Colonic mucosa (tissue), 4 donors: ENCODE data around the gene TOR3A. TPM values are rescaled to one million over a fixed set of nuclear protein-coding genes. Genes with fewer than 3 reads are reported as not detected.

Experiments
- DNase-seq: peaks from one replicate; pipeline ENCODE4 v3.0.0-alpha.2; 2020
- H3K27ac ChIP-seq: fragments of 200-600 bp; one replicate; pipeline ENCODE4 v1.8.0; 2021
- H3K27me3 ChIP-seq: fragments of 200-600 bp; one replicate; pipeline ENCODE4 v1.8.0; 2021
- H3K36me3 ChIP-seq: fragments of 200-600 bp; one replicate; pipeline ENCODE4 v1.8.0; 2021
- H3K4me1 ChIP-seq: fragments of 200-600 bp; one replicate; pipeline ENCODE4 v1.8.0; 2021; ENCODE audit warnings: mild to moderate bottlenecking
- H3K4me3 ChIP-seq: fragments of 200-600 bp; one replicate; pipeline ENCODE4 v1.8.0; 2021
- H3K9ac ChIP-seq, 2 donors: one replicate each; pipeline ENCODE4 v1.7.0; 2013; ENCODE audit warnings: control low read depth in 2 of 2, low read depth in 2 of 2, low read length in 2 of 2
- H3K9me3 ChIP-seq: fragments of 200-600 bp; one replicate; pipeline ENCODE4 v1.8.0; 2021
- intact Hi-C: fragments of 100-400 bp; cut with DNase I; formaldehyde crosslinking; loops from one replicate; pipeline ENCODE4 v1.14.1; 2022
- total RNA-seq, 2 donors: library from RNA; stranded (reverse); fragmentation: NEBNext Ultra II Directional in 1 of 2; extraction: Animal tissue kit (Norgen Biotek cat#: 25700) in 1 of 2; gene quantifications; one replicate each; pipeline ENCODE4 v1.2.1, GENCODE V29; 2021
- TF ChIP-seq, protein P1 (sequence below): fragments of 200-600 bp; IDR thresholded peaks from one replicate; pipeline ENCODE4 v1.8.0; 2022; ENCODE audit warnings: antibody characterized with exemption, mild to moderate bottlenecking
- donor health status: healthy.
- donor health status: DM: no; HTN: no; CAD: no.
- donor health status: DM: no; HTN: no; CAD: no.

TOR3A gene
- total RNA-seq, 2 donors from 2014 or later: 21.6 to 41.1 TPM

- Histone ChIP-seq H3K36me3 (no peaks in the 10 kb centered on the region), H3K27me3 (no peaks in the 10 kb centered on the region), H3K4me1 (no peaks in the 10 kb centered on the region), H3K9me3 (no peaks in the 10 kb centered on the region), H3K4me3 (no peak overlapping the region), H3K27ac (no peak overlapping the region), H3K9ac (no peak overlapping the region)
- intact Hi-C loops: no loop called here
- DNase-seq: no peak
- TF ChIP-seq, protein P1, sequence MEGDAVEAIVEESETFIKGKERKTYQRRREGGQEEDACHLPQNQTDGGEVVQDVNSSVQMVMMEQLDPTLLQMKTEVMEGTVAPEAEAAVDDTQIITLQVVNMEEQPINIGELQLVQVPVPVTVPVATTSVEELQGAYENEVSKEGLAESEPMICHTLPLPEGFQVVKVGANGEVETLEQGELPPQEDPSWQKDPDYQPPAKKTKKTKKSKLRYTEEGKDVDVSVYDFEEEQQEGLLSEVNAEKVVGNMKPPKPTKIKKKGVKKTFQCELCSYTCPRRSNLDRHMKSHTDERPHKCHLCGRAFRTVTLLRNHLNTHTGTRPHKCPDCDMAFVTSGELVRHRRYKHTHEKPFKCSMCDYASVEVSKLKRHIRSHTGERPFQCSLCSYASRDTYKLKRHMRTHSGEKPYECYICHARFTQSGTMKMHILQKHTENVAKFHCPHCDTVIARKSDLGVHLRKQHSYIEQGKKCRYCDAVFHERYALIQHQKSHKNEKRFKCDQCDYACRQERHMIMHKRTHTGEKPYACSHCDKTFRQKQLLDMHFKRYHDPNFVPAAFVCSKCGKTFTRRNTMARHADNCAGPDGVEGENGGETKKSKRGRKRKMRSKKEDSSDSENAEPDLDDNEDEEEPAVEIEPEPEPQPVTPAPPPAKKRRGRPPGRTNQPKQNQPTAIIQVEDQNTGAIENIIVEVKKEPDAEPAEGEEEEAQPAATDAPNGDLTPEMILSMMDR: no peak
Measured at GRCh38 chr1:179047636-179047997, 34.3 kb upstream of the TOR3A start.

DNA sequence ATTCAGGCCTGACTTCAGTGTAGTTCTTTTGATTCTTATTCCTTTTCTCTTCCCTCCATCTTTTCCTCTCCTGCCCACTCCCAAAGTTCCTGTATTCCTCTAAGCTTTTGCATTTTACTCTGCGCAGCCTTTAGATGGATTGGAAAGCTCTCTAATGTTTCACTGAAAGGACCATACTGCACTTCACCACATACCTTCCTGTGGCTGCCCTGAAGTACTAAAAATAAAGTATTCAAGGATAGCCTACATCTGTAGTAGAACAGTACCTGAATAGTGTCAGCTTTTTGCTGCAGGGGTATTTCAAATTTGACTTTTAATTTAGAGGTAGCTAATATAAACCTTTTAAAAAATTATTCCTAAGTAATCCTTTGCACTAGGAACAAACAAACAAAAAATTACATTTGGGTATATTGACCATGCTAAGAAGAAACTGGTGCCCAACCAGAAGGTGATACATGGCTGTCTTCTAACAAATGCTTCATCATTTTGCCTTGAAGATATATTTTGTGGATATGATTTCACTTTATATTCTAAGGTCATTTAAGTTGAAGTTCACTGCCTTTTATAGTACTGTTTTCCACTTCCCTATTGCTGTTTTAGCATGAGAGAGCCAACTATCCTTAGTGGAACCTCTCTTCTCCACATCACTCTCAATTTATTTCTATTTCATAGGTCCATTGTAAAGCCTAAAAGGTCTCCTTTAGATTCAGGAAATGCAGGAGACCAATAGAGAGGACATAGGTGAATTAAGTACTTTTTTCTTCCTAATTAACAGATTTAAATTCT, 33.3 kb upstream of the TOR3A start:
- no peaks in the 10 kb centered on the region for H3K9me3 ChIP-seq
- H3K36me3 ChIP-seq: no peaks in the 10 kb centered on the region
- intact Hi-C loops: no loop called here
- no peaks in the 10 kb centered on the region for H3K27me3 ChIP-seq
- TF ChIP-seq, protein P1: no peak
- H3K9ac ChIP-seq: no peak overlapping the region
- no peak for DNase-seq
- H3K4me1 ChIP-seq: no peaks in the 10 kb centered on the region
- no peak overlapping the region for H3K27ac ChIP-seq
- H3K4me3 ChIP-seq: no peak overlapping the region

DNA sequence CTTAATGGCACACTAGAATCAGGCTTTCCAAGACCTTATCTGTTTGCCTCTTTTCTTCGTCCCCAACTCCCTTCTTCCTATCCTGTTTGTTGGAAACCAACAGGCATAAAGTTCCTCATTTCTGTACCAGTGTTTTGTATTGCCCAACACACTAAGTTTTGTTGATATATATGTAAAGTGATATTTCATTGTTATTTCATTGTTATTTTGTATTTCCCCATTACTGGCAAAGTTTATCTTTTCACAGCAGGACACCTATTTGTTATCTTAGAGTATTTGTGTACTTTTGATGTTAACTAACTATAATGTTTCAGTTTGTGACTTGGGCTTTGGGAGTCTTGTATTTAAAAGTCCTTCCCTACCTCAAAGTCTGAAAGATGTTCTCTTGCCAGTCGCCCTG, 29.1 kb upstream of the TOR3A start:
- Histone ChIP-seq H3K9me3 (no peaks in the 10 kb centered on the region), H3K36me3 (no peaks in the 10 kb centered on the region), H3K4me1 (no peaks in the 10 kb centered on the region), H3K9ac (no peak overlapping the region), H3K4me3 (no peak overlapping the region), H3K27ac (no peak overlapping the region), H3K27me3 (no peaks in the 10 kb centered on the region)
- DNase-seq: no peak
- intact Hi-C loops: no loop called here
- TF ChIP-seq, protein P1: no peak

DNA sequence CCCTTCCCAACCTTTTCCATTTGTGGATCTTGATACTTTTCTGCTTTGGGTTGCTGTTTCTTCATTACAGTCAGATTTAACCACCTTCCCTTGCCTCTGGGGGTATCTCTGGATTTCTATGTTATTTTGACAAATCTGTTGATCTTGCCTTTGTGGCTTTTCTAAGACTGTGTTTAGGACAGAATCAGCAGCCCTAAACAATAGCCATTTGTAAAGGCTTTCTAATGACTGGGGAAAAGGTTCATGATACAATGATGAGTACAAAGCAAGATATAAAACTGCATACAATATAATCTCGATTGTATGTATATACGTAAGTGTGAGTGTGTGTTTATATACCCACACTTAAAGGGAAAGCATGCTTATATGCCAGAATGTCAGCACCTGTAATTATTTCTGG, 28.4 kb upstream of the TOR3A start:
- Histone ChIP-seq H3K27ac (no peak overlapping the region), H3K9me3 (no peaks in the 10 kb centered on the region), H3K4me3 (no peak overlapping the region), H3K36me3 (no peaks in the 10 kb centered on the region), H3K27me3 (no peaks in the 10 kb centered on the region), H3K9ac (no peak overlapping the region), H3K4me1 (no peaks in the 10 kb centered on the region)
- DNase-seq: no peak
- TF ChIP-seq, protein P1: no peak
- intact Hi-C loops: no loop called here

DNA sequence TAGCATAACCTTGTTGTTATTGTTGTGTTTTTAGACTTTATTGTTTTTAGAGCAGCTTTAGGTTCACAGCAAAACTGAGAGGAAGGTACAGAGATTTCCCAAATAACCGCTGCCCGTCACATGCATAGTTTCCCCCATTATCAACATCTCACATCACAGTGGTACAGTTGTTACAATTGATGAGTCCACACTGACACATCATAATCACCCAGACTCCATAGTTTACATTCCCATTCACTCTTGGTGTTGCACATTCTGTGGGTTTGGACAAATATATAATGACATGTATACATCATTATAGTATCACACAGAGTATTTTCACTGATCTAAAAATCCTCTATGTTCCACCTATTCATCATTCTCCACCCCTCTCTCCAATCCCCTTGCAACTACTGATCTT, 25.9 kb upstream of the TOR3A start:
- DNase-seq: no peak
- no peak overlapping the region for H3K4me3 ChIP-seq
- no peak overlapping the region for H3K9ac ChIP-seq
- intact Hi-C loops: no loop called here
- no peaks in the 10 kb centered on the region for H3K36me3 ChIP-seq
- no peak overlapping the region for H3K27ac ChIP-seq
- H3K9me3 ChIP-seq: no peaks in the 10 kb centered on the region
- no peaks in the 10 kb centered on the region for H3K4me1 ChIP-seq
- no peaks in the 10 kb centered on the region for H3K27me3 ChIP-seq
- TF ChIP-seq, protein P1: no peak
